Globus pallidus (tissue), 1 donor: ENCODE measurements around the gene RAB40A.
"Not testable (repeated sequence)": the region's sequence is repeated elsewhere in the genome, so short reads cannot be mapped to it uniquely, and the experiment has no call there.

ENCODE experiments used
- DNase-seq: peaks from one replicate; pipeline ENCODE4 v3.0.0-alpha.2; 2015; ENCODE audit warnings: low spot score

Gene RAB40A

DNA sequence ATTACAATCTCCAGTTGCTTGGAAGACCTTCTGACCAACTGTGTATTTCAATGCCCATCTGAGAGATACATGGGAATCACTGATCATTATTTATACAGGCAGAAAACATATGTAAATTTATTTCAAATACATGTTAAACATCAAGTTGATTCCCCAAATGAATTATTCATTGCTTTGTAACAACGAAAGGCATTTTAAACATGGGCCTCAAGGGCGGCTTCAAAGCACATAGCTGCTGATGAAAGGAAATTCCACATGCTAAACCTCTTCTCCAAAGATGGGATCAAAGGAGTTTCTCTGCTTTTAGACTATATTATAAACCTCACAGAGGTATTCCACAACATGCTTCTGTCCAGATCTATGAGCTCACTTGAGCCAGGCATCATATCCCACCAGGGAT, 4.3 kb upstream of the RAB40A start:
- DNase-seq = no peak

DNA sequence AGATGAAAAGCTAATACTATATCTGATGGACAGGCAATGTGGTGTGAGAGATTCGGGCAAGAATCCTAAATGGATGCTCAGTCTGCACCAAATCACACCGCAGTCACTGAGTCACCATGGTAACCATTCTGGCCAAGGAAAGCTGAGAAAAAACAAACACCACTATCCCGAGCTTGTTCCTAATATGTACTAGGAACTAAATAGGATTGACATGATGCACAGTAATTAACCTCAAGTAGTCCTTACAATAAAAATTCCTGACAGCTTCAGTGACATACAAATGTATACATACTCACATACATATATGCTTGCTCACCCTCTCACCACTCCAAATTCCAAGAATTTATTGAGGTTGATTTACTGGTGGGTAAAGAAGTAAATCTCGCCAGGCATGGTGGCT, 1.1 kb upstream of the RAB40A start:
- no peak for DNase-seq

DNA sequence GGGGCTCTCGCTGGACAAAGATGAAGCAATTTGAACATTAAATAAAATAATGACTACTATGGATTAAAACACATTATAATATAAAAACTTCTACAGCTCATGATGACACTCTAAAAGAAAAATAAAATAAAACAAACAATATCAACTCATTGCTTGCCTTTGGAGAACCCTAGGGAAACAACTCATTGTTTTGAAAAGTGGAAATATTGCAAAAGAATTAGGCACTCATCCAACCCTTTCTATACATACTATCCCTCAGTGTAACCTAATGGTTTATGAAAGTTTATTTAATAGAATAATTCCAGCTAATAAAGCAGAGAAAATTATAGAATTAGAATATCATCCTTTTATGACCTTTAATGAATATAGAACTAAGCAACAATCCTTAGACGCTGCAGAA, 718 bp downstream of the RAB40A start:
- no peak for DNase-seq

DNA sequence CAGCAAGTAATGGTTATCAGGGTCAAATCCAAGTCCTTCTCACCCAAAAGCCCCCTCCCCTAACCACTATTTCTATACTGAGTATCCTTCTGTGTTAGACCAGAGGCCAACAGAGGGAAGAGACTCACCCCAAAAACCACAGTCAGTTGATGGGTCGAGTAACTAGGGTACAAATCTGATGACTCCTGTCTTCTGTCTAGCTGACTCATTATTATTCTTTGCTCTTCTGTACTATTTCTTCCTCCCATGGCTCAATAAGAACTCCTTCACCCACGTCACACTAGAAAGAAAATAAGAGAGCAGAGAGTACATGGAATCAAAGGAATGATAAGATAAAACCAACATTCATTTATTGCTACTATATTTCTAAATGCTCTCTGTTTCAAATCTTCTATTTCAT, 2.0 kb downstream of the RAB40A start:
- no peak for DNase-seq

DNA sequence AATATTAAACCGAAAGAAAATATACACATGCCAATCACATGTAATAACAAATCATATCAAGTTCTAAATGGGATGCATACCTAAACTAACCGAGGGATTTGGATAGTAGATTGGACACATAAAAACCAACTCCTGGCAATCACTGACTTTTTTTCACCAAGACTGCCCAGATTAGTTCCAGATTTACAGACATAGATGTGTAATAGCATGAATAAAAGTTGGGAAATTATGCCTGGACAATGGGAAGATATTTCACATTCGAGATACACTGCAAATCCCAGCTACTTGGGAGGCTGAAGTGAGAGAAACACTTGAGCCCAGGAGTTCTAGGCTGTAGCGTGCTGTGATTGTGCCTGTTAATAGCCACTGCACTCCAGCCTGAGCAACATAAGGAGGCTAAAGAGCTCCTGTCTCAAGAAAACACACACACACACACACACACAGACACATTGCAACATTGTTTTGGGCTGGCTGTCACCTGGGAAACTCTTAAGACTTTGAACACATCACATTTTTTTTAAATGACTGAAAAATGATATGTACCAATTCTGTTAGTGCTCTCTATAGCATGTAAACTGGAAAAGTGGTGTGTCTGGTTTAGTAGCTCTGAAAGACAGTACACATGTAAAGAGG, 5.7 kb downstream of the RAB40A start:
- no peak for DNase-seq

DNA sequence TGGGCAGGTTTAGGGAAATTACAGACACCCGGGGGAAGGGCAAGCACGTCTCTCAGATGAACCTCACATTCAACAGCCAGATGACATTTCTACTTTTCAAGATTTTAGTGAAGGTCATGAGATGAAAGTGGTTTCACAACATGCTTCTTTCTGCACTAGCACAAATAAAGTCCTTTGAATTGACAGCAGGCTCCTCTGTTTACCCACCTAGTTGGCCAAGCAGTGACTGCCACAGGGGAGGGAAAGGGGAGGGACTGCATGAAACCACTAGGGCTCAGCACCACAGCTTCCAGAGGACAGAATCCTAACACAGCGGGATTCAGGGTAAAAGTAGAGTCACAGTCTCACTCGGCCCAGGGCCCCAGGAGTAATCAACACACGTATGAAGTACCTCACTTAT, 6.2 kb downstream of the RAB40A start:
- no peak for DNase-seq

DNA sequence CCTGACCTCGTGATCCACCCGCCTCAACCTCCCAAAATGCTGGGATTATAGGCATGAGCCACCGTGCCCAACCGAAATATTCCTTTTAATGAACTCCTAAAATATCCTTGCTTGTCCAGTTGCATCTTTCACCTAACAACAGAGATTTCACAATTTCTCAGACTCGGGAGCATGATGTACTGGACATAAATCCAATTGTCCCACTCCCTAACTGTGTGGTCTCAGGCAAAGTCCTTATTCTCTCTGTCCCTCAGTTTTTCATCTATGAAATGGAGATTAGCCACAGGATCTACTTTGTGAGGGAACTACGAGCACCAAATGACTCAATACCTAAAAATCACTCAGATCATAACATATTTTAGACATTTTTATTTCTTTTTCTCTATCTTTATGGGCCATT, 9.3 kb downstream of the RAB40A start:
- no peak for DNase-seq

DNA sequence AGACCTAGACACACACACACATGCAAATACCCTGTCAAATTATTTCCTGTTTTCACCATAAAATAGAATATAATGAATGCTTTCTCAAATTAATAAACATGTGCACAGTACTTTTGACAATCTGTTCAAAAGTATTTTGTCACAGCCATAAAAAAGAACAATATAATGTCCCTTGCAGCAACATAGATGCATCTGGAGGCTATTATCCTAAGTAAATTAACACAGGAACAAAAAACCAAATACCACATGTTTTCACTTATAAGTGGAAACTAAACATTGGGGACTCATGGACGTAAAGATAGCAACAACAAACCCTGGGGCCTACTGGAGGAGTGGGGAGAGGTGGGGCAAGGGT, 15.5 kb downstream of the RAB40A start:
- DNase-seq = no peak

DNA sequence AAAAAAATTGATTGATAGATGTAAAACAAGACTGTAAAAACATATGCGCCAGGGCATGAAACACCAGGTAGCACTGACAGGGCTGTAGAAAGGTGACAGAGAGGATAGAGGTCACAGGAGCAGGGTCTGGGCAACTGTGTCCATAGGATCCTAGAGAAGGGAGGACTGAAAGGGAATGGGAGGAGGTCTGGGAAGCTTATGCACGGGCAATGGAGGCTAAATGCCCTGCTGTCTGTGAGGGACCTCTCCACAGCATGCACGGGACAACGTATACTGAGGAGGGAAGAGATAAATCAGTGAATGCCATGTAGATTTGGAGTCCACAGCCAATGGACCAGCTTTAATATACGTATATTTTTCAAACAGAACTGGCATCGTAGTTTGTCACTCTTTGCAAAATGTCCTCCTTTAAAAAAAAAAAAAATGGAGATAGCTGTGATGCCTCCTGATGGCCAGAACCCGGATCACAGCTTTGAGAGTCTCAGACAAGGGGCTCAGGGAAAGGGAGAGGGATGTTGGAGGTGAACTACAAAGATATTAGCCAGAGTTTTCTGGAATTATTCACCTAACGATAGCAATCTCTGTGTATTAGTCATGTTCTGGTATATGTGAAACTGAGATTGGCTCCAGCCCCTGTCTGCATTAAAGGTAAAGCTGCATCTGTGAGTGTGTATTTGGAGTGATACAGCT, 16.0 kb downstream of the RAB40A start:
- no peak for DNase-seq

DNA sequence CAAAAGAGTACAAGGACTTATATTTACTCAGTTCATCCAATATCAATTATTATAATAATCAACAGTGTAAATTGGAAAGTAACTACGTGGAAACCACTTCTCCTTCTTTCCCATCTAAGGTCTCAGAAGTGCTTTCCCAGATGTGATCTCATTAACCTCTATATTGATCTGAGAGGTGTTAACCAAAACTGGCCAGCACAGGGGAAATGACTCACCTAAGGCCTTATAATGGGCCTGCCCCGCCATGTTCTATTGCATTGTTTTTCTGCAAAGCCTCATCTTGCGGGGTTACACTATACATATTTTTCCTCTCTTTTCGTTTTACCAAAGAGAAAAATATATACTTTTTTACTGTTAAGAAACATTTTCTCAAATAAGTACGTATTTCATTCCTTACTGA, 20.5 kb downstream of the RAB40A start:
- DNase-seq = no peak

DNA sequence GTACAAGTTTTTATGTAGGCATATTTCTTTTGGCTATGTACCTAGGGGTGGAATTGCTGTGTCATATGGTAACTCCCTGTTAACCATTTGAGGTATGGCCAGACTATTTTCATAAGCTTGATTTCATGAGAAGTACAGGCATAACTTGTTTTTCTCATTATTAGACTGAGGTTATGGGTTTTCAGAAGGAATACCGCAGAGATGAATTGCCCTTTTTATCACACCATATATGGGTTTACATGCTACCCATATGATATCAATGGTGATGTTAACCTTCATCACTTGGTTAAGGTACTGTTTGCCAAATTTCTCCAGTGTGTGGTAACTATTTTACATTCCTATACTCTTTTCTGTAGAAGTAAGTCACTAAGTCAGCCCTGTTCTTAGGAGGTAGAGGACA, 23.5 kb downstream of the RAB40A start:
- DNase-seq = no peak

DNA sequence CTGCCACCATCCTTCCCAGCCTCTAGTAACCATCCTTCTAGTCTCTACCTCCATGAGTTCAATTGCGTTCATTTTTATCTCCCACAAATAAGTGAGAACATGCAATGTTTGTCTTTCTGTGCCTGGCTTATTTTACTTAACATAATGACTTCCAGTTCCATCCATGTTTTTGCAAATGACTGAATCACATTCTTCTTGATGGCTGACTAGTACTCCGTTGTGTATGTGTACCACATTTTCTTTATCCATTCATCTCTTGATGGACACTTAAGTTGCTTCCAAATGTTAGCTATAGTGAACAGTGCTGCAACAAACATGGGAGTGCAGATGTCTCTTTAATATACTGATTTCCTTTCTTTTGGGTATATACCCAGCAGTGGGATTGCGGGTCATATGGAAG, 25.7 kb downstream of the RAB40A start:
- not testable (repeated sequence) for DNase-seq

DNA sequence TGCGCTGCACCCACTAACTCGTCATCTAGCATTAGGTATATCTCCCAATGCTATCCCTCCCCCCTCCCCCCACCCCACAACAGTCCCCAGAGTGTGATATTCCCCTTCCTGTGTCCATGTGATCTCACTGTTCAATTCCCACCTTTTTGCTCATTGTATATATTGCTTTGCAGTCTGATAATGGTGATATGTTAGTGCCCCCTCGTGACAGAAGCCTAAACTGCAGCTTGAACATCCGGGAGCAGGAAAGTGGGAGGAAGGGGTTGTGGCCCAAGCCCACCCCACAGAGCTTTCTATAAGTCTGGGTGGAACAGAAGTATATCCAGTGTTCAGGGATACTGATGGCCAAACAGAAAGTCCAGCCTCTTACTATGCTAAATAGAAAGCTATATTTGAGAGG, 29.6 kb downstream of the RAB40A start:
- peak; percentile 17 for DNase-seq

DNA sequence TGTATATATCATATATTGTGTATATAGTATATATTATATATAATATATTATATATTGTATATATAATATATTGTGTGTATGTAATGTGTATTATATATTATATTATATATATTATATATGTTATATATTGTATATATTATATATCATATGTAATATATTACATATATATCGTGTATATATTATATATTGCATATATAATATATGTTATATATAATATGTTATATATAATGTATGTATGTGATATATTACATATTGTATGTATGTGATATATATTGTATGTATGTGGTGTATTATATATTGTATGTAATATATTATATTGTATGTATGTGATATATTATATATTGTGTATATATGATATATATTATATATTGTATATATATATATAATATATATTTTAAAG, 30.5 kb downstream of the RAB40A start:
- DNase-seq = no peak

DNA sequence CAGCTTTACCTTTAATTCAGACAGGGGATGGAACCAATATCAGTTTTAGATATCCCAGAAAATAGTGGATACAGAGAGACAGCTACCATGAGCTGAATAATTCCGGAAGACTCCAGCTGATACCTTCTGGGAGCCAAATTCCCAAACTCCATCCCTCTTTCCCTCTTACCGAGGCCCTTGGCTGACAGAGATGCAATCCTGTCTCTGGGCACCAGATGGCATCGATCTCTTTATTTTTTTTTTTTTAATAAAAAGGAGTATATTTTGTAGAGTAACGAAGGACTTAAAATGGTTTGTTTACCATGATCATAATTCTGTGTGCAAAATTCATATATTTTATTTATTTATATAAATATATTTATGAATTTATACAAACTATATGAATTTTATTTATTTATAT, 31.0 kb downstream of the RAB40A start:
- no peak for DNase-seq

DNA sequence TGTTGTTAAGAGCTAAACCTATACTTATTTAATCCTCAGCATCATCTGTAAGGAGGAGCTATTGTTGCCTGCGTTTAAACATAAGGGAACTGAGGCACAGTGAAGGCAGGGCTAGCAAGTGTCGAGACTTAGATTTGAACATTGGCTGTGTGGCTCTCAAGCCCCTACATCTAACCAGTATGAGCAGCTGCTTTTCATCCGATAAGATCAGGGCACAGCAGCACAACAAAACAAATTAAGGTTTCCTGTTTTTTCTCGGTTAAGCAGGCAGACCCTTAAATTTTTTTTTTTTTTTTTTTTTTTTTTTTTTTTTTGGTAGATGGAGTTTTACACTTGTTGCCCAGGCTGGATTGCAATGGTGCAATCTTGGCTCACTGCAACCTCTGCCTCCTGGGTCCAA, 35.6 kb downstream of the RAB40A start:
- no peak for DNase-seq

DNA sequence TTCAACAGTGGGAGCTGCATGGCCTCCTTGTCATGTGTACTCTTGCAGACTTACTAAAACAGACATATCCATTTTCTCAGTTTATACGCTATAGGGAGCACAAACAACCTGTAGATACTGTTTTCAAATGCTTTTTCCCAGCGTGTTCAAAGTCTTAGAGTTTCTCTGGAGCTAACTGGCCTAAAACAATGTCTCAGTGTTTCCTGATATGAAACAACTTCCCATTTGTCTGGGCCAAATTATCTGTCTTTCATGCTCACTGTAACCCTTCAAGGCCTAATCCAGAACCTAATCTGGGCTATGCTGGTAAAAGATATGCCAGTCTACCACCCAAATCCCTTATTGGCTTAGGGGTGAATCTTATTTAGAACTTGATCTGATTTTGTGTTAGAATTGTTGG, 38.8 kb downstream of the RAB40A start:
- peak; percentile 45 for DNase-seq

DNA sequence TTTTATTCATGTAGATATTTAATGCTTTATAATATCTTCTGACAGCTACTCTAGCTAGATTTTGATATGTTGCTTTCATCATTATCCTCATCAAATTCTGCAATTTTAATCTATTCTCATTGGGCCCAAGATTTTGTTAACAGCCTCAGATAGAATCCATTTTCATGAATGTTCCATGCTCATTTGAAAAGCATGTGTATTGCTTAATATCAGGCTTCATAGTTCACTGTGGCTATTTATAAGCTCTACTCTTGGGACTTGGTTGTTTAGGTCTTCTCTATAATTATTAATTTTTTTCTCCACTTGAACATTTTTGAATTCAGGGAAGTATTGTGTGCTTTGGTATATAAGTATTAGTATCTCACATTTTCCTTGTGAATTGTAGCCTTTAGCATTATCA, 41.8 kb downstream of the RAB40A start:
- DNase-seq = no peak

DNA sequence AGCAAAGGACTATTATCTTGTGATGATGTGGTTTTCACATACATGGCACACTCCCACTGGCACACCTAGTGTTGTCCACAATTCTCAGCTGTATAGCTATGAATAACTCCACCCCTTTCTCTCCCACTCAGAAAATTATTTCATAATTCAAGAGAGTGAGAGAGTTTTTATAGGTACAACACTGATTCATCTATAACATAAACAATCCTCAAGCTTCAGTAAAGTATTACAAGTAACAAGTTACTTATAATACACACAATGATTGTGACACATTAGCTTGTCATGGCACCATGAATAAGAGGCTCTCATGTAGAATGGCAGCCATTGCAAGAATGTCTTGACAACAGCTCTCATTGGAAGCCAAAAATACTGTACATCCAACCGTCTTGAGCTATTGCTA, 43.9 kb downstream of the RAB40A start:
- no peak for DNase-seq

DNA sequence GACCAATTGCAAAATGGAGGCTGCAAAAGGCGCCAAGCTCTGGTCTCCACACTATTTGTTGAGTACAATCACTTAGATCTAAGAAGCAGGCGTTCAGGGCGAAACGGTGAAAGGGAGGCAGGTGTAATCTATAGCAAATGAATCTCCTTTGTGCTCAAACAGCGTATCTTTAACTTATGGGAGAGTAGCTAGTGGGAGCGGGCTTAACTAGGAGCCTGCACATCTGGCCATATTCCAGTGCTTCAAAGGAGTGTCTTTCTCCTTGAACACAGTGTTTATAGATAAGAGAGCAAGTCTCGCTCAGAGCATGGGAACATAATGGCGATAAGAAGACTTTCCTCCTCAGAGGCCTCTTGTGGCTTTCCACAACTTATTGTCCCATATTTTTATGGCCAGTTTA, 49.3 kb downstream of the RAB40A start:
- DNase-seq = not testable (repeated sequence)

DNA sequence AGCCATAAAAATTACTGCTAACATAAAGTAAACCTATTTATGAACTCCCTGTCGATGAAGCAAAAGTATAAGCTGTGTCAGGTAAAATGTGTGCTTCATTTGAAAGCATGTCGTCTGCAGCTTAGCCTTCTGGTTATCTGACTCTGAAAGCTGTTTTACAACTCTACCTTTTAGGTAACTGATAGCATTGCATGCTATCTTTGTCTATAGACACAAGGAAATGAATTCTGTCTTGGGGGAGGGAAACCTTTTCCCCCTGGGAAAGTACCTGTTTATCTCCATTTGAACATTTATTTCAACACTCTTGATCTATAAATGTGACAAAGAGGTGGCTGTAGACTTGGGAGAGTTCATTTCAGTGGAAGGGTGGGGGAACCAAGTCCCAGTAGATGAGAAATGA, 51.4 kb downstream of the RAB40A start:
- DNase-seq = no peak

DNA sequence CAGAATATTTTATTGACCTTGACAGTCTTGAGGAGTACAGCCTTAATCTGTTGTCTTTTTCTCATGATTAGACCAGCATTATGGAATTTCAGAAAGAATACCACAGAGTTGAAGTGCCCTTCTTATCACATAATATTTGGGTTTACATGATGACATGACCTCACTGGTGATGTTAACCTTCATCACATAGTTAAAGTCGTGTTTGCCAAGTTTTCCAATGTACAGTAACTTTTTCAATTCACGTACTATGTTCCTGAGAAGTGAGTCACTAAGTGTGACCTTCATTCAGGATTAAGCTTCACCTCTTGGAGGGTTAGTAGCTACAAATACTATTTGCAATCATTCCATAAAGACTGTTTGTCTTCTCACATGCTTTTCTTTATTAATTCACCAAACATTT, 52.1 kb downstream of the RAB40A start:
- DNase-seq = no peak

DNA sequence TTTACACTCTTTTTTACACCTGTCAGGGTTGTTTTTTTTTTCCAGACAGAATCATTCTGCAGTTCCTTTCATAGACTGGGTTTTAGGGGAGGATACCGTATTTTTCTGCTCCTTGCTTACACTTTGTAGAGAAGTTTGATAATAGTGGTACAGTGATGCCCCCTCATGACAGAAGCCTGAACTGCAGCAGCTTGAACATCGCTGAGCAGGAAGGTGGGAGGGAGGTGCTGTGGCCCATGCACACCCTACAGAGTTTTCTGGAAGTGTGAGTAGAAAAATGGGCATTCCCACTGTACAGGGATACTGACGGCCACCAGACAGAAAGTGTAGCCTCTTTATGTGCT, 54.5 kb downstream of the RAB40A start:
- peak; percentile 78 for DNase-seq

DNA sequence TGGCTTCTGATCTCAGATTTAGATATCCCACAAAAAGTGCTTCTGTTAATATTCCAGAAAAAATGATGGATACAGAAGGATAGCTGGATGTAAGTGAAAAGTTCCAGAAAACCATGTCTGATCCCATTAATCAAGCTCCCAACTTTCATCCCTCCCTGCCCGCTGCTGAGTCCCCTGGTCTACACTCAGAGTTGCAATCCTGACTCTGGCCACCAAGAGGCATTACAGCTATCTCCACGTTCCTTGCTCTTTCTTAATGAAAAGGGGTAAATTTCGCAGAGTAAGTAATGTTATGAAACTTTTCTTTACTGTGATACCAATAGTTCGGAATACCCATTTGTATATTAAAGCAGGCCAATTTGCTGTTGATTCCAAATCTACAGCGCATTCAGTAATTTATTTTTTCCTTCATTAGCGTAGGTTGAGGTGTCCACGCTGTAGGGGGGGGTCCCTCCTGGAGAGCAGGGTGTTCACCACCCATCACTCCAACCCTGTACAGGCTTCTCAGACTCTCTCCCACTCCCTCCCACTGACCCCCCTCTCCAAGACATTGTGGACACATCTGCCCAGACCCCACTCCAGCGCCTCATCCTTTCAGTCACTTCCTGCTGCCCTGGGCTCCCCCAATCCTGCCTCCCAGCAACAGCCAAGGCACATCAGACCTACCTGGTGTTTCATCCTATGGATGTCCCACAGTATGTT, 55.1 kb downstream of the RAB40A start:
- DNase-seq = peak; percentile 33
